GM19452 (cell line): Measurements from ENCODE around the gene SLC25A3.
"Not testable (repeated sequence)": the region's sequence is repeated elsewhere in the genome, so short reads cannot be mapped to it uniquely, and the experiment has no call there.

Experiments used
- ATAC-seq: cut with Tn5 transposase; IDR thresholded peaks from one replicate; pipeline ENCODE4 v1.9.1; 2021; ENCODE audit not compliant: unreplicated experiment

The SLC25A3 gene

GRCh38 chr12:98594050-98594835 is 757 bp downstream of the SLC25A3 start:
- ATAC-seq = no peak

- no peak for ATAC-seq
Observed at GRCh38 chr12:98595243-98595988, 1.9 kb downstream of the SLC25A3 start.

GRCh38 chr12:98597313-98597712 is 3.8 kb downstream of the SLC25A3 start:
- ATAC-seq = not testable (repeated sequence)

- ATAC-seq = no peak
Observed at GRCh38 chr12:98601924-98602323, 8.4 kb downstream of the SLC25A3 start.

GRCh38 chr12:98606359-98606988 is 13.0 kb downstream of the SLC25A3 start:
- no peak for ATAC-seq

GRCh38 chr12:98610596-98610995 is 17.1 kb downstream of the SLC25A3 start:
- no peak for ATAC-seq

GRCh38 chr12:98612696-98613334 is 19.3 kb downstream of the SLC25A3 start:
- peak; percentile 88 for ATAC-seq

- no peak for ATAC-seq
Observed at GRCh38 chr12:98618952-98619351, 25.5 kb downstream of the SLC25A3 start.

- ATAC-seq = peak; percentile 88
Observed at GRCh38 chr12:98635657-98636323, 42.3 kb downstream of the SLC25A3 start.

GRCh38 chr12:98637068-98637467 is 43.6 kb downstream of the SLC25A3 start:
- no peak for ATAC-seq

GRCh38 chr12:98638009-98638408 is 44.5 kb downstream of the SLC25A3 start:
- ATAC-seq = no peak

GRCh38 chr12:98639491-98639890 is 46.0 kb downstream of the SLC25A3 start:
- no peak for ATAC-seq

- not testable (repeated sequence) for ATAC-seq
Observed at GRCh38 chr12:98642801-98643200, 49.3 kb downstream of the SLC25A3 start.

GRCh38 chr12:98644433-98644711 is 50.9 kb downstream of the SLC25A3 start:
- ATAC-seq = peak; percentile 16

- ATAC-seq = peak; percentile 86
Observed at GRCh38 chr12:98644712-98645571, 51.5 kb downstream of the SLC25A3 start, which contains the start of the genes APAF1 and IKBIP. TSS of gene APAF1 (plus strand) at chr12:98645290. CDS start at chr12:98648360, 3,070 bp downstream. TSS of gene IKBIP (minus strand) at chr12:98644788. CDS start at chr12:98644701, 87 bp downstream.

GRCh38 chr12:98645572-98646067 is 52.1 kb downstream of the SLC25A3 start:
- ATAC-seq = peak; percentile 1

- ATAC-seq = no peak
Observed at GRCh38 chr12:98646294-98647090, 53.0 kb downstream of the SLC25A3 start.

- ATAC-seq = no peak
Observed at GRCh38 chr12:98651328-98651727, 57.8 kb downstream of the SLC25A3 start.
